WERI-Rb-1 (cell line): ENCODE data around the gene SORBS1.

ENCODE experiments used
- DNase-seq: peaks from one replicate; pipeline ENCODE4 v3.0.0-alpha.2; 2020
- H3K27ac ChIP-seq: fragments of 250-450 bp; sonication (Bioruptor Pico); 2 replicates; pipeline ENCODE4 v1.5.1; 2020; ENCODE audit warnings: mild to moderate bottlenecking, moderate library complexity
- H3K27me3 ChIP-seq: fragments of 250-450 bp; sonication (Bioruptor Pico); 2 replicates; pipeline ENCODE4 v1.5.1; 2021; ENCODE audit warnings: mild to moderate bottlenecking, low read depth, moderate library complexity; ENCODE audit not compliant: insufficient read depth, severe bottlenecking
- H3K36me3 ChIP-seq: fragments of 250-450 bp; sonication (Bioruptor Pico); 2 replicates; pipeline ENCODE4 v1.5.1; 2020; ENCODE audit warnings: mild to moderate bottlenecking, moderate library complexity
- H3K4me3 ChIP-seq: 2 replicates; pipeline ENCODE4 v1.5.1; 2011; ENCODE audit warnings: low read depth, mild to moderate bottlenecking, control low read depth, low read length
- H3K9me3 ChIP-seq: fragments of 250-450 bp; sonication (Bioruptor Pico); 2 replicates; pipeline ENCODE4 v1.5.1; 2021; ENCODE audit warnings: mild to moderate bottlenecking, moderate library complexity; ENCODE audit not compliant: severe bottlenecking
- CTCF ChIP-seq: IDR thresholded peaks from 2 replicates; pipeline ENCODE4 v1.5.1; 2011; ENCODE audit warnings: low read depth, mild to moderate bottlenecking, control low read depth, inconsistent platforms, low read length

SORBS1 gene

GRCh38 chr10:95267251-95267650 is 293.9 kb downstream of the SORBS1 start:
- no peak overlapping the region for H3K27ac ChIP-seq

GRCh38 chr10:95266674-95267095 is 294.5 kb downstream of the SORBS1 start:
- no peaks in the 10 kb centered on the region for H3K9me3 ChIP-seq
- no peaks in the 10 kb centered on the region for H3K27me3 ChIP-seq
- H3K27ac ChIP-seq, result no peak overlapping the region
- no peak for TF ChIP-seq CTCF
- DNase-seq, result no peak
- peaks cover 67% of the 10 kb centered on the region for H3K36me3 ChIP-seq
- H3K4me3 ChIP-seq, result no peak overlapping the region

More at GRCh38 chr10:95267251-95267650, 293.9 kb downstream of the SORBS1 start:
- no peak for DNase-seq
- Histone ChIP-seq H3K27me3 (no peaks in the 10 kb centered on the region), H3K9me3 (no peaks in the 10 kb centered on the region), H3K36me3 (peaks cover 63% of the 10 kb centered on the region), H3K4me3 (no peak overlapping the region)
- no peak for TF ChIP-seq CTCF

GRCh38 chr10:95265572-95265971 is 295.6 kb downstream of the SORBS1 start:
- no peak for DNase-seq
- H3K27me3 ChIP-seq, result no peaks in the 10 kb centered on the region
- no peaks in the 10 kb centered on the region for H3K9me3 ChIP-seq
- no peak overlapping the region for H3K4me3 ChIP-seq
- peaks cover 73% of the 10 kb centered on the region for H3K36me3 ChIP-seq
- TF ChIP-seq CTCF, result no peak
- H3K27ac ChIP-seq, result no peak overlapping the region

GRCh38 chr10:95264227-95265051 is 296.7 kb downstream of the SORBS1 start:
- H3K27ac ChIP-seq, result no peak overlapping the region
- peaks cover 75% of the 10 kb centered on the region for H3K36me3 ChIP-seq
- H3K4me3 ChIP-seq, result no peak overlapping the region

GRCh38 chr10:95263864-95264226 is 297.3 kb downstream of the SORBS1 start:
- no peak for DNase-seq
- no peak for TF ChIP-seq CTCF
- Histone ChIP-seq H3K4me3 (no peak overlapping the region), H3K27ac (no peak overlapping the region), H3K36me3 (peaks cover 74% of the 10 kb centered on the region), H3K27me3 (no peaks in the 10 kb centered on the region), H3K9me3 (no peaks in the 10 kb centered on the region)

More at GRCh38 chr10:95264227-95265051, 296.7 kb downstream of the SORBS1 start:
- no peak for TF ChIP-seq CTCF
- Histone ChIP-seq H3K9me3 (no peaks in the 10 kb centered on the region), H3K27me3 (no peaks in the 10 kb centered on the region)
- DNase-seq, result no peak
